Measurements from ENCODE around the gene NFXL1. TPM values are rescaled to one million over a fixed set of nuclear protein-coding genes. Genes with fewer than 3 reads are reported as not detected.

Gene NFXL1
- total RNA-seq, 2 donors from 2014 or later: 9.8 to 11.7 TPM

DNA sequence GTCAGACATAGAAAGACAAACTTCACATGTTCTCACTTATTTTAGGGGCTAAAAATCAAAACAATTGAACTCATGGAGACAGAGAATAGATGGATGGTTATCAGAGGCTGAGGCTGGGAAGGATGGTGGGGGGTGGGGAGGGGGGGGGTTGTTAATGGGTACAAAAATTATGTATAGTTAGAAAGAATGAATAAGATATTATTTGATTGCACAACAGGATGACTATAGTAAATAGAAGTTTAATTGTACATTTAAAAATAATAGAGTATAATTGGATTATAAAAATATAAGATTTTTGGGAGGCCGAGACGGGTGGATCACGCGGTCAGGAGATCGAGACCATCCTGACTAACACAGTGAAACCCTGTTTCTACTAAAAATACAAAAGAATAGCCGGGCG lies 109.8 kb downstream of the NFXL1 start:
- TF ChIP-seq, protein P1, sequence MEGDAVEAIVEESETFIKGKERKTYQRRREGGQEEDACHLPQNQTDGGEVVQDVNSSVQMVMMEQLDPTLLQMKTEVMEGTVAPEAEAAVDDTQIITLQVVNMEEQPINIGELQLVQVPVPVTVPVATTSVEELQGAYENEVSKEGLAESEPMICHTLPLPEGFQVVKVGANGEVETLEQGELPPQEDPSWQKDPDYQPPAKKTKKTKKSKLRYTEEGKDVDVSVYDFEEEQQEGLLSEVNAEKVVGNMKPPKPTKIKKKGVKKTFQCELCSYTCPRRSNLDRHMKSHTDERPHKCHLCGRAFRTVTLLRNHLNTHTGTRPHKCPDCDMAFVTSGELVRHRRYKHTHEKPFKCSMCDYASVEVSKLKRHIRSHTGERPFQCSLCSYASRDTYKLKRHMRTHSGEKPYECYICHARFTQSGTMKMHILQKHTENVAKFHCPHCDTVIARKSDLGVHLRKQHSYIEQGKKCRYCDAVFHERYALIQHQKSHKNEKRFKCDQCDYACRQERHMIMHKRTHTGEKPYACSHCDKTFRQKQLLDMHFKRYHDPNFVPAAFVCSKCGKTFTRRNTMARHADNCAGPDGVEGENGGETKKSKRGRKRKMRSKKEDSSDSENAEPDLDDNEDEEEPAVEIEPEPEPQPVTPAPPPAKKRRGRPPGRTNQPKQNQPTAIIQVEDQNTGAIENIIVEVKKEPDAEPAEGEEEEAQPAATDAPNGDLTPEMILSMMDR (IDR thresholded peaks at IDR 0.05): no peak
- intact Hi-C loops (cut with DNase I): no loop called here
- H3K27me3 ChIP-seq: no peaks in the 10 kb centered on the region
- H3K9me3 ChIP-seq: no peaks in the 10 kb centered on the region
- H3K27ac ChIP-seq: no peak overlapping the region
- no peak for DNase-seq
- no peak overlapping the region for H3K9ac ChIP-seq (ENCODE audit: low read depth in 2 of 2, low read length in 2 of 2)
- no peaks in the 10 kb centered on the region for H3K36me3 ChIP-seq
- H3K4me3 ChIP-seq: no peak overlapping the region
- no peaks in the 10 kb centered on the region for H3K4me1 ChIP-seq

DNA sequence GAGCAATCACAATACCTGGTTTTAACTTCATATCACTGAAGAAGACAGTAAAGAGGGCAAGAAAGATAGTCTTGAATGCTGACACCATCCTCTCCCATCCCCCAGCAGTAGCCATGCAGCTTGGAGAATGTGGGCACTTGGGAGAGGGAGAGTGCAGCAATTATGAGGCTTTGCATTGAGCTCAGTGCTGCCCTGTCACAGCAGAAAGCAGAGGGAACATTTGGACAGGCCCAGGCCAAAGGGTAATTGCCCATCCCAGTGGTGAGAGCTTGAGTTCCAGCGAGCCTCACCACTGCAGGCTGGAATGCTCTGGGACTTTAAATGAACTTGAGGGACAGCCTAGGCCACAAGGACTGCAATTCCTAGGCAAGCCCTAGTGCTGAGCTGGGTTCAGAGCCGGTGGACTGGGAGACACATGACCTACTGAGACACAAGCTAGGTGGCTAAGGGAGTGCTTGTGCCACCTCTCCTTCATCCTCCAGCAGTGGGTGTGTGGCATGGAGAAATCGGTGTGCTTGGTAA lies 112.8 kb downstream of the NFXL1 start:
- DNase-seq: no peak
- Histone ChIP-seq H3K4me1 (no peaks in the 10 kb centered on the region), H3K36me3 (no peaks in the 10 kb centered on the region), H3K9me3 (no peaks in the 10 kb centered on the region), H3K27ac (no peak overlapping the region), H3K4me3 (no peak overlapping the region), H3K9ac (ENCODE audit: low read depth in 2 of 2, low read length in 2 of 2) (no peak overlapping the region), H3K27me3 (no peaks in the 10 kb centered on the region)
- TF ChIP-seq, protein P1 (IDR thresholded peaks at IDR 0.05): no peak
- intact Hi-C loops (cut with DNase I): no loop called here

DNA sequence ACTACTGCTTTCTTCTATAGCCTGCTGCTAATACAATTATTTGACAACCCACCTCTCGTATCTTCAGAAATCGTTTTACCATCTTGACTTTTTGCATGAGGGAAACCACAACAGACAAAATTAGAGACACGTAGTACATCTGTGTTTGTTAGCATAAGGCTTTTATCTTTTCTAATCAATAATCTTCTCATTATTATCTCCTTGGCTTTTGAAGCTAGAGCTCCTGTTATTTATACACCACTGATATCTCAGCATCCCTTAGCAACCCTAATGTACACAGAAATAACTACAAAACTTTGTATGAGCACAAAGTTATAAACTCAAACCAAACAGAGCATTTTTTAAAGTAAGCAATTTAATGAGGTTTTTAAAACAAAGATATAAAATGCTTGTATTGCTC lies 116.2 kb downstream of the NFXL1 start:
- no peak for DNase-seq
- TF ChIP-seq, protein P1 (IDR thresholded peaks at IDR 0.05): no peak
- no peaks in the 10 kb centered on the region for H3K4me1 ChIP-seq
- no peak overlapping the region for H3K9ac ChIP-seq (ENCODE audit: low read depth in 2 of 2, low read length in 2 of 2)
- H3K4me3 ChIP-seq: no peak overlapping the region
- H3K36me3 ChIP-seq: no peaks in the 10 kb centered on the region
- intact Hi-C loops (cut with DNase I): no loop called here
- H3K9me3 ChIP-seq: no peaks in the 10 kb centered on the region
- no peaks in the 10 kb centered on the region for H3K27me3 ChIP-seq
- no peak overlapping the region for H3K27ac ChIP-seq

Other genes with a start within 250 kb of the NFXL1 start
- gene CORIN, start 76.5 kb downstream of the NFXL1 start, total RNA-seq: under 1 TPM; 0.15 to 0.50 TPM
- 10 to 100 TPM in 1 of 2 donors, 1 to 10 TPM in 1; 2.6 to 15.9 TPM for gene CNGA1, start 102.1 kb upstream of the NFXL1 start, total RNA-seq
- 10 to 100 TPM; 38.7 to 47.9 TPM for gene NIPAL1, start 102.2 kb upstream of the NFXL1 start, total RNA-seq
- gene TXK, start 219.7 kb upstream of the NFXL1 start, total RNA-seq: under 1 TPM; 0.57 to 0.72 TPM

Measured in colonic mucosa (tissue), 4 donors.